Neuronal stem cell (in vitro differentiated cells): ENCODE data around the gene TH.
"Not testable (repeated sequence)": the region's sequence is repeated elsewhere in the genome, so short reads cannot be mapped to it uniquely, and the experiment has no call there.

Experiments
- DNase-seq: peaks from one replicate; pipeline ENCODE4 v3.0.0-alpha.2; 2013; ENCODE audit warnings: low spot score
- H2AFZ ChIP-seq: one replicate; pipeline ENCODE4 v1.6.1; 2013; ENCODE audit warnings: mild to moderate bottlenecking, low read length, inconsistent platforms
- H2AK5ac ChIP-seq: 2 replicates; pipeline ENCODE4 v1.6.1; 2013; ENCODE audit warnings: low read depth, mild to moderate bottlenecking, inconsistent platforms, low read length, moderate library complexity, mixed read lengths
- H2BK120ac ChIP-seq: 2 replicates; pipeline ENCODE4 v1.6.1; 2013; ENCODE audit warnings: low read depth, mild to moderate bottlenecking, inconsistent platforms, low read length, moderate library complexity, mixed read lengths
- H2BK12ac ChIP-seq: one replicate; pipeline ENCODE4 v1.6.1; 2013; ENCODE audit warnings: low read length, inconsistent platforms
- H2BK15ac ChIP-seq: 2 replicates; pipeline ENCODE4 v1.6.1; 2013; ENCODE audit warnings: mild to moderate bottlenecking, low read length, inconsistent platforms, mixed read lengths
- H2BK5ac ChIP-seq: one replicate; pipeline ENCODE4 v1.6.1; 2013; ENCODE audit warnings: inconsistent platforms, mild to moderate bottlenecking, low read length, moderate library complexity
- H3K14ac ChIP-seq: one replicate; pipeline ENCODE4 v1.6.1; 2013; ENCODE audit warnings: low read length, inconsistent platforms
- H3K18ac ChIP-seq: 2 replicates; pipeline ENCODE4 v1.6.1; 2013; ENCODE audit warnings: low read length, inconsistent platforms
- H3K23ac ChIP-seq: 2 replicates; pipeline ENCODE4 v1.6.1; 2013; ENCODE audit warnings: low read depth, mild to moderate bottlenecking, mixed read lengths, low read length, inconsistent platforms; ENCODE audit not compliant: poor library complexity
- H3K27ac ChIP-seq: replicated peaks from 3 replicates; pipeline ENCODE4 v1.5.1; 2013; ENCODE audit warnings: low read length, inconsistent platforms
- H3K27me3 ChIP-seq, 3 experiments: 2 replicates each; pipeline ENCODE4 v1.6.1; 2013; ENCODE audit warnings: low read length in 3 of 3, mild to moderate bottlenecking in 2 of 3, inconsistent platforms in 1 of 3, low read depth in 1 of 3, mixed read lengths in 1 of 3, moderate library complexity in 1 of 3; ENCODE audit not compliant: control insufficient read depth in 3 of 3, insufficient read depth in 3 of 3
- H3K36me3 ChIP-seq, 2 donors: replicated peaks in 1 of 2; 2 replicates each; pipeline ENCODE4 v1.6.1; 2013; ENCODE audit warnings: low read length in 2 of 2; ENCODE audit not compliant: control insufficient read depth in 2 of 2, insufficient read depth in 2 of 2
- H3K4ac ChIP-seq: 2 replicates; pipeline ENCODE4 v1.6.1; 2013; ENCODE audit warnings: inconsistent platforms, mild to moderate bottlenecking, low read length, moderate library complexity
- H3K4me1 ChIP-seq, 2 donors: 1 replicate in 1 of 2; 2 replicates in 1 of 2; pipeline ENCODE4 v1.6.1; 2013; ENCODE audit warnings: low read length in 2 of 2, low read depth in 1 of 2; ENCODE audit not compliant: control insufficient read depth in 2 of 2, insufficient read depth in 1 of 2
- H3K4me2 ChIP-seq: one replicate; pipeline ENCODE4 v1.6.1; 2013; ENCODE audit warnings: mild to moderate bottlenecking, low read length, inconsistent platforms; ENCODE audit not compliant: insufficient read depth, poor library complexity, severe bottlenecking
- H3K4me3 ChIP-seq, 2 donors: 2 replicates each; pipeline ENCODE4 v1.5.1; 2013; ENCODE audit warnings: low read length in 2 of 2, mild to moderate bottlenecking in 2 of 2, inconsistent platforms in 1 of 2, moderate library complexity in 1 of 2
- H3K79me1 ChIP-seq: one replicate; pipeline ENCODE4 v1.6.1; 2013; ENCODE audit warnings: low read depth, mild to moderate bottlenecking, inconsistent platforms, low read length, moderate library complexity
- H3K9ac ChIP-seq: one replicate; pipeline ENCODE4 v1.6.1; 2013; ENCODE audit warnings: mild to moderate bottlenecking, low read depth, low read length, inconsistent platforms; ENCODE audit not compliant: poor library complexity
- H3K9me3 ChIP-seq, 2 donors: replicated peaks in 1 of 2; 2 replicates each; pipeline versions ENCODE3 to v1.6.1; 2013; ENCODE audit warnings: low read length in 2 of 2, mild to moderate bottlenecking in 2 of 2, inconsistent platforms in 1 of 2, low read depth in 1 of 2, mixed read lengths in 1 of 2, moderate library complexity in 1 of 2; ENCODE audit not compliant: control insufficient read depth in 2 of 2, insufficient read depth in 1 of 2
- H4K8ac ChIP-seq: one replicate; pipeline ENCODE4 v1.6.1; 2013; ENCODE audit warnings: low read depth, mild to moderate bottlenecking, inconsistent platforms, low read length, moderate library complexity
- H4K91ac ChIP-seq: one replicate; pipeline ENCODE4 v1.6.1; 2013; ENCODE audit warnings: low read length, low read depth, mild to moderate bottlenecking, inconsistent platforms; ENCODE audit not compliant: poor library complexity
- WGBS, 2 donors: extraction: QIAGEN DNeasy Blood & Tissue Kit; methylation state at CpG; one replicate each; pipeline ENCODE4 v1.1.7; 2013; ENCODE audit warnings: missing lambda C conversion rate in 2 of 2, mixed read lengths in 1 of 2; ENCODE audit not compliant: insufficient read length in 2 of 2, insufficient replicate concordance in 1 of 2; ENCODE audit errors: extremely low coverage in 2 of 2; 5-methylcytosine and 5-hydroxymethylcytosine counted together

TH gene

DNA sequence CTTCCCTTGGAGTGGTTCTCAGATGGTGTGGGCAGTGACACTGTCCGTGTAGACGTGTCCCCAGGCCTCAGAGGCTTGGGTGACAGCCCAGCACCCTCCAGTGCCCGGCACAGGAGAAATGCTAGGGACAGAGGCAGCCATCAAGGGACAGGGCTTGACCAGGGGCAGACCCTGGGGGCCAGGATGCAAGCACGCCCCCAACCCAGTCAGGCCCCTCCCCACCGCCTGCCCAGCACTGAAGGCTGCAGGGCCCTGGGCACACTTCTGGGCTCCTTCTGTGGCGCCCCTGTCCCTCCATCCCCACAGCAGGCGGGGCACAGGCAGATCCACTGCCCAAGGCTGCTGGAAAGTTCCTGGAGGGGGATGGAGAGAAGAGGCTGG, 43.5 kb downstream of the TH start:
- Histone ChIP-seq H3K27ac (no peak overlapping the region), H3K36me3 (no peaks in the 10 kb centered on the region)
- no peak for DNase-seq

DNA sequence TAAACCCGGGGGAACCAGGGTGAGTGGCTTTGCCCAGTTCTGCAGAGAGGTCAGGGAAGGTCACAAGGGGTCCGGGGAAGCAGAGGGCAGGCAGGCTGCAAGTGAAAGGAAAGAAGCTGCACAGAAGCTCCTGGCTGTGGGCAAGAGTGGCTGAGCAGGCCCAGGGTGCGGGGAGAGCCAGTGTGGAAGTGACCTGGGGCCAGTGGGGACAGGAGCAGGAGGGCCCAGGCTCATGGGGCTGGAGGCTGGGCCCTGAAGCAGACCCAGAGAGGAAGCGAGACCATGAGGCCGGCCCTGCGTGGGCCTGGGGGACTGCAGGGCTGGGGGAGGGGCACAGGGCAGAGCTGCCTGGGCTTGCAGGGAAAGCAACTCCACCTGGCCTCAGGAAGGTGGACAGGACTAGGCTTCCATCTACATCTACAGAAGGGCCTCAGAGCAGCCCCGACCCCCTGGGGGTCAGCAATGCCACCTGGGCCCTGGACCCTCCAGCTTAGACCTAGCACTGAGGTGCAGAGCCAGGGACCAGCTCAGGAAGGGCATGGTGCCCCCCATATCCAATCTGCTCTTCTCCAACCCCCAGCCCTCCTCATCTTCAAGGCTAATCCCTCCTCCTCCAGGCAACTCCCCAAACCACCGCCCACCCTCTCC, 44.0 kb downstream of the TH start:
- Histone ChIP-seq H3K4me2 (no peak overlapping the region), H3K18ac (peak overlapping the region; percentile 76), H2AFZ (no peak overlapping the region), H3K9ac (no peak overlapping the region), H2BK5ac (no peak overlapping the region), H3K27ac (no peak overlapping the region), H2BK12ac (peak overlapping the region; percentile 73), H3K79me1 (no peaks in the 10 kb centered on the region), H3K4me1 (peaks cover 0 to 2% of the 10 kb centered on the region in 2 donors), H3K27me3 (peaks cover 0 to 11% (median 6%) of the 10 kb centered on the region in 3 experiments), H3K9me3 (peaks cover 0 to 6% of the 10 kb centered on the region in 2 donors), H3K4me3 (no peak overlapping the region), H2BK15ac (no peak overlapping the region), H3K23ac (no peak overlapping the region), H2AK5ac (peak overlapping the region; percentile 81), H3K14ac (no peak overlapping the region), H4K8ac (no peak overlapping the region), H4K91ac (no peak overlapping the region), H2BK120ac (peak overlapping the region; percentile 72), H3K36me3 (no peaks in the 10 kb centered on the region), H3K4ac (no peak overlapping the region)
- DNase-seq, result no peak
- WGBS, 2 donors, result no CpG with 5 or more reads among the region's 8 CpGs

More for the DNA sequence above, 43.5 kb downstream of the TH start:
- Histone ChIP-seq H3K14ac (no peak overlapping the region), H4K8ac (no peak overlapping the region), H3K23ac (no peak overlapping the region), H3K4me2 (no peak overlapping the region), H2BK15ac (no peak overlapping the region), H3K4me3 (no peak overlapping the region), H3K27me3 (peaks cover 0 to 16% (median 9%) of the 10 kb centered on the region in 3 experiments), H3K9ac (no peak overlapping the region), H3K4me1 (peaks cover 0 to 1% of the 10 kb centered on the region in 2 donors), H4K91ac (no peak overlapping the region), H3K79me1 (no peaks in the 10 kb centered on the region), H2BK12ac (no peak overlapping the region), H2AFZ (no peak overlapping the region), H3K4ac (no peak overlapping the region), H2BK5ac (no peak overlapping the region), H2AK5ac (peak overlapping the region; percentile 81), H2BK120ac (peak overlapping the region; percentile 72), H3K9me3 (peaks cover 0 to 6% of the 10 kb centered on the region in 2 donors), H3K18ac (peak overlapping the region; percentile 76)
- WGBS, 2 donors, result no CpG with 5 or more reads among the region's 7 CpGs

DNA sequence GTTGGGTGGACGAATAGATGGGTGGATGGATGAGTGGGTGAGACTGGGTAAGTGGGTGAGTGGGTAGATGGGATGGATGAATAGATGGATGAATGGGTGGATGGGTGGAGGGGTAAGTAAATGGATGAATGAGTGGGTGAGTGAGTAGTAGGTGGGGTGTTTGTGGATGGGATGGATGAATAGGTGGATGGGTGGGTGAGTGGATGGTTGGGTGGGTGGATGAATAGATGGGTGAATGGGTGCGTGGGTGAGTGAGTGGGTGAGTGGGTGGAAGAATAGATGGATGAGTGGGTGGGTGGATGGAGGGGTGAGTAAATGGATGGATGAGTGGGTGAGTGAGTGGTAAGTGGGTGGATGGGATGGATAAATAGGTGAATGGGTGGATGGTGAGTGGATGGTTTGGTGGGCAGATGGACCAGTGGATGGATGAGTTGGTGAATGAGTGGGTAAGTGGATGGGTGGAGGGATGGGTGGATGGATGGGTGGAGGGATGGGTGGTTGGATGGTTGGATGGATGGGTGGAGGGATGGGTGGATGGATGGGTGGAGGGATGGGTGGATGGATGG, 45.0 kb downstream of the TH start:
- Histone ChIP-seq H2BK15ac (no peak overlapping the region), H3K14ac (no peak overlapping the region), H3K4me1 (peaks cover 0 to 4% of the 10 kb centered on the region in 2 donors), H3K9ac (no peak overlapping the region), H2AK5ac (no peak overlapping the region), H2BK12ac (no peak overlapping the region), H3K27me3 (peaks cover 0 to 14% (median 3%) of the 10 kb centered on the region in 3 experiments), H3K18ac (no peak overlapping the region), H3K79me1 (no peaks in the 10 kb centered on the region), H4K91ac (no peak overlapping the region), H2BK120ac (no peak overlapping the region), H2BK5ac (no peak overlapping the region), H3K4ac (no peak overlapping the region), H3K4me3 (no peak overlapping the region), H2AFZ (no peak overlapping the region), H3K4me2 (no peak overlapping the region), H4K8ac (no peak overlapping the region), H3K9me3 (peaks cover 0 to 3% of the 10 kb centered on the region in 2 donors), H3K36me3 (no peaks in the 10 kb centered on the region), H3K27ac (no peak overlapping the region), H3K23ac (no peak overlapping the region)
- WGBS, 2 donors, result no CpG with 5 or more reads among the region's 2 CpGs
- no peak for DNase-seq

DNA sequence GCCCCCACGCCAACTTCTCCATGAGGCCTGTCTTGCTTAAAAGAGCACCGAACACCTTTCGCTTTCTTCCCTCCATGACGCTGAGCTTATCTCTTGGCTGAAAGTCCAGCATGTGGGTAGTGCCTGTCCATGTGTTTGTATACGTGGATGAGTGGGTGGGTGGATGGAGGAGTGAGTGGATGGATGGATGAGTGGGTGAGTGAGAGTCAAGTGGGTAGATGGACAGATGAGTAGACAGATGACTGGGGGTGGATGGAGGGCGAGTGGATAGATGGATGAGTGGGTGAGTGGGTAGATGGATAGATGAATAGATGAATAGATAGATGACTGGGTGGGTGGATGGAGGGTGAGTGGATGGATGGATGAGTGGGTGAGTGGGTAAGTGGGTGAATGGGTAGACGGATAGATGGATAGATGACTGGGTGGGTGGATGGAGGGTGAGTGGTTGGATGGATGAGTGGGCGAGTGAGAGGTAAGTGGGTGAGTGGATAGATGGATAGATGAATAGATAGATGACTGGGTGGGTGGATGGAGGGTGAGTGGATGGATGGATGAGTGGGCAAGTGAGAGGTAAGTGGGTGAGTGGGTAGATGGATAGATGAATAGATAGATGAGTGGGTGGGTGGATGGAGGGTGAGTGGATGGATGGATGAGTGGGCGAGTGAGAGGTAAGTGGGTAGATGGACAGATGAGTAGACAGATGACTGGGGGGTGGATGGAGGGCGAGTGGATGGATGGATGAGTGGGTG, 46.7 kb downstream of the TH start:
- H2BK5ac ChIP-seq, H4K91ac ChIP-seq, H2BK15ac ChIP-seq, H3K27ac ChIP-seq, H3K4me2 ChIP-seq, H3K23ac ChIP-seq, H2BK12ac ChIP-seq, H3K4ac ChIP-seq, H3K14ac ChIP-seq, H3K18ac ChIP-seq, H3K4me3 ChIP-seq, DNase-seq, H2AK5ac ChIP-seq, H3K9me3 ChIP-seq, H4K8ac ChIP-seq, H3K36me3 ChIP-seq, H2AFZ ChIP-seq, H2BK120ac ChIP-seq, H3K4me1 ChIP-seq, H3K79me1 ChIP-seq: not testable (repeated sequence)
- H3K27me3 ChIP-seq, result peaks cover 0 to 26% (median 0%) of the 10 kb centered on the region in 3 experiments
- peak overlapping the region; percentile 63 for H3K9ac ChIP-seq
- WGBS, 2 donors, result no CpG with 5 or more reads among the region's 10 CpGs
